ENCODE measurements around the gene CLSTN1.

DNA sequence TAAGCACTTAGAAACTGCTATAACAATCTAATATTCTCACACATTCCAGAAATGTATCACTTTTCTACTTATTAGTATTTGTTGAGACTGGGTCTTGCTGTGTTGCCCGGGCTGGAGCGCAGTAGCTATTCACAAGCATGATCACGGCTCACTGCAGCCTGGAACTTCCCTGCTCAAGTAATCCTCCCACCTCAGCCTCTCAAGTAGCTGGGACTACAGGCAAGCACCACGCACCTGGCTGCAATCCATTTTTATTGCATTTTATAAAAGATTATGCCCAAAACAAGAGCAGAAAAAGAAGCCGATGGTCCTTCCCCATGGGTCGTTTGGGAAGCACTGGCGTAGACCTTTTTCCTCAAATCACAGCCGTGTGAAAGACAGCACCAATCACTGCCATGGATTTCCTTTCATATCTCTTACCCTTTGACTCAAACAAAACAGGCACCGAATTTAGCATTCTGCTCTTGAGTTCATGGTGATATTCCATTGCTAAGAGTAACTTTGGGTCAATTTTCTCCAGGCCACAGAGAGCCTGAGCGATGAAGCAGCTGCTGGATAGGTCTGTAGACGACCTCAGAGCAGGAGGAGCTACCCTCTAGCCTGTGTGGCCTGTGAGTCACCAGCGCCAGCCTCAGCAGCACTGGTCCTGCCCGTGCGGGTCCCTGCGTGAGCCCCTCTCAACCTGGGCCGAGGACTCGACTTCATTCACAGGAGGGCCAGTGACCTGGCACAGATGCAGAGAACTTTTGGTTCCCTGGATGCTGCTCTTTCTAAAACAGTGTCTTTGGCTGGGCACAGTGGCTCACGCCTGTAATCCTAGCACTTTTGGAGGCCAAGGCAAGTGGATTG lies 91.4 kb downstream of the CLSTN1 start:
- TF ChIP-seq, protein P1, sequence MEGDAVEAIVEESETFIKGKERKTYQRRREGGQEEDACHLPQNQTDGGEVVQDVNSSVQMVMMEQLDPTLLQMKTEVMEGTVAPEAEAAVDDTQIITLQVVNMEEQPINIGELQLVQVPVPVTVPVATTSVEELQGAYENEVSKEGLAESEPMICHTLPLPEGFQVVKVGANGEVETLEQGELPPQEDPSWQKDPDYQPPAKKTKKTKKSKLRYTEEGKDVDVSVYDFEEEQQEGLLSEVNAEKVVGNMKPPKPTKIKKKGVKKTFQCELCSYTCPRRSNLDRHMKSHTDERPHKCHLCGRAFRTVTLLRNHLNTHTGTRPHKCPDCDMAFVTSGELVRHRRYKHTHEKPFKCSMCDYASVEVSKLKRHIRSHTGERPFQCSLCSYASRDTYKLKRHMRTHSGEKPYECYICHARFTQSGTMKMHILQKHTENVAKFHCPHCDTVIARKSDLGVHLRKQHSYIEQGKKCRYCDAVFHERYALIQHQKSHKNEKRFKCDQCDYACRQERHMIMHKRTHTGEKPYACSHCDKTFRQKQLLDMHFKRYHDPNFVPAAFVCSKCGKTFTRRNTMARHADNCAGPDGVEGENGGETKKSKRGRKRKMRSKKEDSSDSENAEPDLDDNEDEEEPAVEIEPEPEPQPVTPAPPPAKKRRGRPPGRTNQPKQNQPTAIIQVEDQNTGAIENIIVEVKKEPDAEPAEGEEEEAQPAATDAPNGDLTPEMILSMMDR (IDR thresholded peaks at IDR 0.05) = no peak
- TF ChIP-seq EZH2 (IDR thresholded peaks at IDR 0.05) (no peak), EZH2phosphoT487 (IDR thresholded peaks at IDR 0.05) (no peak)

Measured in neural progenitor cell (in vitro differentiated cells).